OCI-M1 (cell line): ENCODE results near the gene TIGD3.

Source experiments
- DNase-seq: peaks from one replicate; lab custom pipeline; 2025; lab: John Stamatoyannopoulos, UW

Gene TIGD3

GRCh38 chr11:65370659-65371049 is 16.1 kb downstream of the TIGD3 start:
- no peak for DNase-seq

- no peak for DNase-seq
Observed at GRCh38 chr11:65373839-65374580, 19.5 kb downstream of the TIGD3 start.

- DNase-seq = no peak
Observed at GRCh38 chr11:65375012-65375411, 20.5 kb downstream of the TIGD3 start.

- DNase-seq = no peak
Observed at GRCh38 chr11:65376138-65376713, 21.7 kb downstream of the TIGD3 start.

- DNase-seq = no peak
Observed at GRCh38 chr11:65377036-65377435, 22.5 kb downstream of the TIGD3 start.

GRCh38 chr11:65377777-65378176 is 23.2 kb downstream of the TIGD3 start:
- DNase-seq = no peak

- DNase-seq = peak; percentile 69
Observed at GRCh38 chr11:65378208-65378927, 23.8 kb downstream of the TIGD3 start.

GRCh38 chr11:65378928-65379638 is 24.5 kb downstream of the TIGD3 start:
- DNase-seq = no peak

- DNase-seq = no peak
Observed at GRCh38 chr11:65379698-65380459, 25.3 kb downstream of the TIGD3 start.

- no peak for DNase-seq
Observed at GRCh38 chr11:65380460-65381119, 26.0 kb downstream of the TIGD3 start.

GRCh38 chr11:65381716-65382032 is 27.1 kb downstream of the TIGD3 start:
- peak; percentile 81 for DNase-seq

GRCh38 chr11:65382033-65382803 is 27.7 kb downstream of the TIGD3 start, which contains the start of gene SLC25A45:
Gene SLC25A45 (minus strand): TSS chr11:65382646. CDS start chr11:65381951, 695 bp downstream.
- DNase-seq = peak; percentile 96

GRCh38 chr11:65382804-65383368 is 28.3 kb downstream of the TIGD3 start:
- peak; percentile 40 for DNase-seq

GRCh38 chr11:65383778-65384177 is 29.2 kb downstream of the TIGD3 start:
- DNase-seq = no peak

GRCh38 chr11:65384301-65384889 is 29.8 kb downstream of the TIGD3 start:
- DNase-seq = no peak

GRCh38 chr11:65386307-65387140 is 32.0 kb downstream of the TIGD3 start, which contains the start of gene FRMD8:
Gene FRMD8 (plus strand): TSS chr11:65386637. CDS start chr11:65387037, 400 bp downstream.
- peak; percentile 90 for DNase-seq

GRCh38 chr11:65388731-65389130 is 34.2 kb downstream of the TIGD3 start:
- no peak for DNase-seq

- no peak for DNase-seq
Observed at GRCh38 chr11:65389294-65389980, 34.9 kb downstream of the TIGD3 start.
